B cell (primary cell): Measurements from ENCODE around the gene TBC1D14.

Source experiments
- CTCF ChIP-seq: fragments of 200-600 bp; IDR thresholded peaks from one replicate; pipeline ENCODE4 v1.8.0; 2022; ENCODE audit warnings: antibody characterized with exemption, mild to moderate bottlenecking
- EZH2 ChIP-seq: IDR thresholded peaks from 2 replicates; pipeline ENCODE4 v1.6.1; 2012; ENCODE audit warnings: borderline replicate concordance, low read depth, mild to moderate bottlenecking, moderate library complexity, low read length; ENCODE audit not compliant: insufficient read depth, poor library complexity, severe bottlenecking

GRCh38 chr4:6916069-6916586 lies 6.5 kb downstream of the TBC1D14 start:
- TF ChIP-seq EZH2 (no peak), CTCF (no peak)
